ENCODE results near the gene RHBDD1.

Gene RHBDD1

GRCh38 chr2:227035711-227036367 lies 200.0 kb downstream of the RHBDD1 start:
- Histone ChIP-seq H3K27me3 (0 out of 2 replicates have a peak, but pooled peaks cover 3% of the 10 kb centered on the region), H3K4me1 (no peaks in the 10 kb centered on the region), H3K4me3 (ENCODE audit: low read depth, low read length) (no peak overlapping the region), H3K36me3 (no peaks in the 10 kb centered on the region), H3K9me3 (no peaks in the 10 kb centered on the region)
- no peak for DNase-seq
- no peak for TF ChIP-seq CTCF (IDR thresholded peaks at IDR 0.05; ENCODE audit: low read depth, low read length)

GRCh38 chr2:227036527-227036926 lies 200.7 kb downstream of the RHBDD1 start:
- no peak for DNase-seq
- TF ChIP-seq CTCF (IDR thresholded peaks at IDR 0.05; ENCODE audit: low read depth, low read length): no peak

GRCh38 chr2:227038550-227039189 lies 202.8 kb downstream of the RHBDD1 start:
- Histone ChIP-seq H3K36me3 (no peaks in the 10 kb centered on the region), H3K27me3 (no peaks in the 10 kb centered on the region), H3K4me1 (no peaks in the 10 kb centered on the region), H3K9me3 (no peaks in the 10 kb centered on the region), H3K4me3 (ENCODE audit: low read depth, low read length) (no peak overlapping the region)
- TF ChIP-seq CTCF (IDR thresholded peaks at IDR 0.05; ENCODE audit: low read depth, low read length): no peak
- no peak for DNase-seq

More at GRCh38 chr2:227036527-227036926, 200.7 kb downstream of the RHBDD1 start:
- Histone ChIP-seq H3K27me3 (0 out of 2 replicates have a peak, but pooled peaks cover 3% of the 10 kb centered on the region), H3K4me1 (no peaks in the 10 kb centered on the region), H3K9me3 (no peaks in the 10 kb centered on the region), H3K36me3 (no peaks in the 10 kb centered on the region), H3K4me3 (ENCODE audit: low read depth, low read length) (no peak overlapping the region)

GRCh38 chr2:227043981-227044380 lies 208.1 kb downstream of the RHBDD1 start:
- Histone ChIP-seq H3K27me3 (no peaks in the 10 kb centered on the region), H3K4me3 (ENCODE audit: low read depth, low read length) (no peak overlapping the region), H3K4me1 (no peaks in the 10 kb centered on the region), H3K36me3 (no peaks in the 10 kb centered on the region), H3K9me3 (no peaks in the 10 kb centered on the region)
- no peak for DNase-seq
- no peak for TF ChIP-seq CTCF (IDR thresholded peaks at IDR 0.05; ENCODE audit: low read depth, low read length)
